K562 (cell line): Measurements from ENCODE around the gene MLKL. TPM values are rescaled to one million over a fixed set of nuclear protein-coding genes. Genes with fewer than 3 reads are reported as not detected.

Experiments used
- BCOR ChIP-seq: fragments of 450-650 bp; IDR thresholded peaks from 2 replicates; pipeline ENCODE4 v1.6.1; 2016
- CEBPG ChIP-seq, 3 experiments: fragments of 200-800 bp in 1 of 3; sonication (Bioruptor generic) in 1 of 3; sonication (generic) in 1 of 3; formaldehyde crosslinking in 1 of 3; IDR thresholded peaks in 2 of 3; conservative IDR thresholded peaks in 1 of 3; 2 replicates each; pipeline versions ENCODE4 v1.6.1 to v1.8.0; 2016 to 2022; ENCODE audit warnings: missing compliant biosample characterization in 2 of 3, missing genetic modification characterization in 2 of 3, mild to moderate bottlenecking in 1 of 3, missing genetic modification reagents in 1 of 3
- FOXA3 ChIP-seq, 2 experiments: fragments of 450-650 bp in 1 of 2; sonication (generic) in 1 of 2; formaldehyde crosslinking; IDR thresholded peaks in 1 of 2; conservative IDR thresholded peaks in 1 of 2; 2 replicates each; pipeline versions ENCODE4 v1.4.0 to v1.8.0; 2020 to 2022; ENCODE audit warnings: mild to moderate bottlenecking in 2 of 2, missing genetic modification reagents in 1 of 2
- FOXP1 ChIP-seq: sonication (generic); formaldehyde crosslinking; IDR thresholded peaks from 2 replicates; pipeline ENCODE4 v1.8.0; 2022; ENCODE audit warnings: mild to moderate bottlenecking, missing genetic modification reagents
- HMGN3 ChIP-seq: IDR thresholded peaks from 2 replicates; pipeline ENCODE4 v1.6.1; 2011; ENCODE audit warnings: borderline replicate concordance, low read depth, mild to moderate bottlenecking, mixed read lengths, low read length; ENCODE audit not compliant: insufficient read length; ENCODE audit errors: extremely low read depth
- ILK ChIP-seq: fragments of 450-650 bp; IDR thresholded peaks from 2 replicates; pipeline ENCODE4 v1.6.1; 2016; ENCODE audit warnings: missing genetic modification characterization, low read depth, mild to moderate bottlenecking, missing compliant biosample characterization, moderate library complexity, borderline replicate concordance
- KLF1 ChIP-seq: fragments of 450-650 bp; IDR thresholded peaks from 2 replicates; pipeline ENCODE4 v1.6.1; 2016; ENCODE audit warnings: missing genetic modification characterization, missing compliant biosample characterization
- MECOM ChIP-seq: fragments of 250-450 bp; sonication (Bioruptor Pico); IDR thresholded peaks from 2 replicates; pipeline ENCODE4 v1.8.0; 2022; ENCODE audit warnings: inconsistent platforms
- PHF21A ChIP-seq: fragments of 450-650 bp; IDR thresholded peaks from 2 replicates; pipeline ENCODE4 v1.6.1; 2017; ENCODE audit warnings: low read depth, borderline replicate concordance
- POLR2G ChIP-seq: fragments of 200-400 bp; formaldehyde crosslinking; IDR thresholded peaks from 2 replicates; pipeline ENCODE4 v1.6.1; 2017; ENCODE audit warnings: low read depth, mild to moderate bottlenecking, antibody characterized with exemption, low read length, moderate library complexity
- SREBF1 ChIP-seq: fragments of 150-350 bp; IDR thresholded peaks from 2 replicates; pipeline ENCODE4 v1.6.1; 2014; ENCODE audit warnings: antibody characterized with exemption, low read depth, low read length, borderline replicate concordance
- TEAD1 ChIP-seq, 2 experiments: fragments of 450-650 bp in 1 of 2; sonication (generic) in 1 of 2; formaldehyde crosslinking; IDR thresholded peaks; 2 replicates each; pipeline versions ENCODE4 v1.4.0 to v1.8.0; 2020 to 2022; ENCODE audit warnings: mild to moderate bottlenecking in 2 of 2, missing genetic modification reagents in 1 of 2
- TEAD4 ChIP-seq, 2 experiments: sonication (generic) in 1 of 2; formaldehyde crosslinking in 1 of 2; IDR thresholded peaks; 2 replicates each; pipeline versions ENCODE4 v1.6.1 to v1.8.0; 2012 to 2022; ENCODE audit warnings: borderline replicate concordance in 1 of 2, inconsistent platforms in 1 of 2, low read length in 1 of 2, mild to moderate bottlenecking in 1 of 2, missing genetic modification reagents in 1 of 2
- XRCC5 ChIP-seq: fragments of 200-400 bp; formaldehyde crosslinking; IDR thresholded peaks from 2 replicates; pipeline ENCODE4 v1.6.1; 2017; ENCODE audit warnings: low read depth, mild to moderate bottlenecking, low read length
- ZBTB34 ChIP-seq: fragments of 250-450 bp; sonication (Bioruptor Pico); IDR thresholded peaks from 2 replicates; pipeline ENCODE4 v1.8.0; 2021; ENCODE audit warnings: mild to moderate bottlenecking, moderate library complexity
- ZC3H4 ChIP-seq: sonication (generic); formaldehyde crosslinking; IDR thresholded peaks from 2 replicates; pipeline ENCODE4 v1.9.0; 2021; ENCODE audit warnings: missing genetic modification reagents, borderline replicate concordance
- polyA plus RNA-seq, 8 experiments: library from polyadenylated mRNA; depleted of rRNA in 4 of 8; stranded (reverse) in 5 of 8; unstranded in 3 of 8; fragments of >200 nt; fragmentation: Nextera tagmentation in 2 of 8; fragmentation: Illumina TruSeq in 1 of 8; extraction: Ambion mirVana in 2 of 8; extraction: Trizol in 1 of 8; gene quantifications; 2 replicates each; pipeline versions ENCODE4 v1.2.1 to v1.2.3, GENCODE V29; 2011 to 2014; ENCODE audit warnings: inconsistent platforms in 1 of 8, missing spikeins in 1 of 8
- total RNA-seq, 7 experiments: library from RNA; depleted of rRNA in 6 of 7; stranded (reverse); fragments of >200 nt in 6 of 7; fragmentation: Illumina TruSeq in 2 of 7; extraction: Trizol in 2 of 7; gene quantifications; 2 replicates each; pipeline versions ENCODE4 v1.2.1 to v1.2.3, GENCODE V29; 2011 to 2021; ENCODE audit warnings: low replicate concordance in 1 of 7
- TF ChIP-seq, protein P1 (sequence below): sonication (generic); formaldehyde crosslinking; IDR thresholded peaks from 2 replicates; pipeline ENCODE4 v1.8.1; 2022; ENCODE audit warnings: missing genetic modification reagents
- TF ChIP-seq, protein P2 (sequence below): IDR thresholded peaks from 2 replicates; pipeline ENCODE4 v1.6.1; 2016; ENCODE audit warnings: missing genetic modification characterization, missing compliant biosample characterization
- TF ChIP-seq, protein P3 (sequence below): fragments of 250-450 bp; sonication (Bioruptor Pico); IDR thresholded peaks from 2 replicates; pipeline ENCODE4 v1.5.1; 2021; ENCODE audit warnings: mild to moderate bottlenecking

Gene MLKL
- total and polyA plus RNA-seq, 9 of the 15 experiments (the other 6 are each of a cell fraction or from before 2014, with no cell fraction given), result 1.6 to 6.1 (median 4.8) TPM

GRCh38 chr16:74700438-74701225, at the start of gene MLKL (continued):
- TF ChIP-seq FOXP1 (CRISPR knock-in tag) (peak; percentile 71), MECOM (CRISPR knock-in tag) (no peak), FOXA3 (CRISPR knock-in tag; conservative IDR thresholded peaks at IDR 0.05 in 1 of 2, IDR thresholded peaks at IDR 0.05 in 1 of 2) (peak in 1 of 2 experiments; percentile 63; a peak in 1 of 4 replicates), SREBF1 (no peak), ILK (tag) (no peak), TEAD1 (CRISPR knock-in tag; IDR thresholded peaks at IDR 0.05) (0 out of 4 replicates have a peak, but pooled peaks of 1 of the 2 experiments have one; percentile 41), HMGN3 (peak; percentile 24), CEBPG (CRISPR knock-in tag; IDR thresholded peaks at IDR 0.05) (peak; percentile 38), CEBPG (tag; conservative IDR thresholded peaks at IDR 0.05 in 1 of 2, IDR thresholded peaks at IDR 0.05 in 1 of 2) (peak in 1 of 2 experiments; percentile 13; a peak in 1 of 4 replicates), XRCC5 (no peak), ZBTB34 (no peak), TEAD4 (IDR thresholded peaks at IDR 0.05; ENCODE audit: low read length) (no peak), TEAD4 (CRISPR knock-in tag; IDR thresholded peaks at IDR 0.05; ENCODE audit: borderline replicate concordance) (no peak), BCOR (no peak), ZC3H4 (no peak; the same call in 1 of the 2 replicates), PHF21A (no peak), KLF1 (tag) (no peak), POLR2G (peak; percentile 84)
- TF ChIP-seq, protein P1, sequence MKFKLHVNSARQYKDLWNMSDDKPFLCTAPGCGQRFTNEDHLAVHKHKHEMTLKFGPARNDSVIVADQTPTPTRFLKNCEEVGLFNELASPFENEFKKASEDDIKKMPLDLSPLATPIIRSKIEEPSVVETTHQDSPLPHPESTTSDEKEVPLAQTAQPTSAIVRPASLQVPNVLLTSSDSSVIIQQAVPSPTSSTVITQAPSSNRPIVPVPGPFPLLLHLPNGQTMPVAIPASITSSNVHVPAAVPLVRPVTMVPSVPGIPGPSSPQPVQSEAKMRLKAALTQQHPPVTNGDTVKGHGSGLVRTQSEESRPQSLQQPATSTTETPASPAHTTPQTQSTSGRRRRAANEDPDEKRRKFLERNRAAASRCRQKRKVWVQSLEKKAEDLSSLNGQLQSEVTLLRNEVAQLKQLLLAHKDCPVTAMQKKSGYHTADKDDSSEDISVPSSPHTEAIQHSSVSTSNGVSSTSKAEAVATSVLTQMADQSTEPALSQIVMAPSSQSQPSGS (CRISPR knock-in tag), result no peak
- TF ChIP-seq, protein P2, sequence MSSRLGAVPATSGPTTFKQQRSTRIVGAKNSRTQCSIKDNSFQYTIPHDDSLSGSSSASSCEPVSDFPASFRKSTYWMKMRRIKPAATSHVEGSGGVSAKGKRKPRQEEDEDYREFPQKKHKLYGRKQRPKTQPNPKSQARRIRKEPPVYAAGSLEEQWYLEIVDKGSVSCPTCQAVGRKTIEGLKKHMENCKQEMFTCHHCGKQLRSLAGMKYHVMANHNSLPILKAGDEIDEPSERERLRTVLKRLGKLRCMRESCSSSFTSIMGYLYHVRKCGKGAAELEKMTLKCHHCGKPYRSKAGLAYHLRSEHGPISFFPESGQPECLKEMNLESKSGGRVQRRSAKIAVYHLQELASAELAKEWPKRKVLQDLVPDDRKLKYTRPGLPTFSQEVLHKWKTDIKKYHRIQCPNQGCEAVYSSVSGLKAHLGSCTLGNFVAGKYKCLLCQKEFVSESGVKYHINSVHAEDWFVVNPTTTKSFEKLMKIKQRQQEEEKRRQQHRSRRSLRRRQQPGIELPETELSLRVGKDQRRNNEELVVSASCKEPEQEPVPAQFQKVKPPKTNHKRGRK, result no peak
- TF ChIP-seq, protein P3, sequence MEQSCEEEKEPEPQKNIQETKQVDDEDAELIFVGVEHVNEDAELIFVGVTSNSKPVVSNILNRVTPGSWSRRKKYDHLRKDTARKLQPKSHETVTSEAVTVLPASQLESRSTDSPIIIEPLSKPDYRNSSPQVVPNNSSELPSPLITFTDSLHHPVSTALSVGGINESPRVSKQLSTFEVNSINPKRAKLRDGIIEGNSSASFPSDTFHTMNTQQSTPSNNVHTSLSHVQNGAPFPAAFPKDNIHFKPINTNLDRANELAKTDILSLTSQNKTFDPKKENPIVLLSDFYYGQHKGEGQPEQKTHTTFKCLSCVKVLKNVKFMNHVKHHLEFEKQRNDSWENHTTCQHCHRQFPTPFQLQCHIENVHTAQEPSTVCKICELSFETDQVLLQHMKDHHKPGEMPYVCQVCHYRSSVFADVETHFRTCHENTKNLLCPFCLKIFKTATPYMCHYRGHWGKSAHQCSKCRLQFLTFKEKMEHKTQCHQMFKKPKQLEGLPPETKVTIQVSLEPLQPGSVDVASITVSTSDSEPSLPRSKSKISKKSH, result no peak
